ENCODE results near the gene NR4A2. TPM values are rescaled to one million over a fixed set of nuclear protein-coding genes. Genes with fewer than 3 reads are reported as not detected.

The NR4A2 gene
- total RNA-seq = 6.5 TPM

DNA sequence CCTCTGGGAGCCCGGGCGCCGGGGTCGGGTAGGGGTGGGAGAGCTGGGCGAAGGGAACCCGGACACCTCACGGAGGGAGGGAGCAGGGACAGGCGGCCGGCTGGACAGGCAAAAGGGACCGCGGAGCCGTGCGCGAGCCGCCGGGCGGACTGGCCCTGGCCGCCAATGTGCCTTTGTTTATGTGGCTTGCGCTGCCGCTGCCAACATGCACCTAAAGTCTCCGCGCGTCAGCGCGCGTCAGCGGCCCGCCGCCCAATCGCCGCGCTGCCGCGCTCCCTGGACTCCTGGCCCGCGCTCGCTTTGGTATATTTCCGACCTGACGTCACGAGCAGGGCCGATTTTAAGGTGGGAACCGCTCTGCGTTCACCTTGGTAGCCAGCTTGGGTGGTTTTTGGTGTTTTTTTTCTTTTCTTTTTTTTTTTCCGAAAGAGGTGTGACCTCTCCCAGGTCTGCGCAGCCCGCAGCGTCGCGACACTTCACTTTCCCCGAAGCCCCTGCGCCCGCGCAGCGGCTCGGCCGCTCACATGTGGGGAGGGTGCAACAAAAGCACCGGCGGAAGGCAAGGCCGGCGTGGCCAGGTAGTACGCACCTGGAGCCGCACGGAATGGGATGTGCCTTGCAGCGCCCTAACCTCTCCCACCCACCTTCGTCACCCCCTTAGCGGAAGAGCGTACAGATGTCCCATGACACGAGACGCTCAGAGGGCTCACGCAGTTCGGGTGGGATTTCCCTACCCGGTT is at the start of gene NR4A2:
NR4A2 (minus strand) TSS at position 188 of the 740 bp plus-strand sequence. CDS start 2,535 bp downstream, outside the sequence.

Other genes starting within 250 kb of the NR4A2 start
- 72.7 TPM for gene GPD2, start 103.7 kb upstream of the NR4A2 start, total RNA-seq

Data from camera-type eye (tissue), 1 donor.